GM19372 (cell line): ENCODE measurements around the gene COX14.
A peak's percentile ranks its signal among the peaks of the same experiment; 100 is the strongest.

ENCODE experiments used
- ATAC-seq: cut with Tn5 transposase; IDR thresholded peaks from one replicate; pipeline ENCODE4 v1.9.1; 2021; ENCODE audit warnings: mild to moderate bottlenecking, low read depth, moderate library complexity; ENCODE audit not compliant: unreplicated experiment

The COX14 gene

DNA sequence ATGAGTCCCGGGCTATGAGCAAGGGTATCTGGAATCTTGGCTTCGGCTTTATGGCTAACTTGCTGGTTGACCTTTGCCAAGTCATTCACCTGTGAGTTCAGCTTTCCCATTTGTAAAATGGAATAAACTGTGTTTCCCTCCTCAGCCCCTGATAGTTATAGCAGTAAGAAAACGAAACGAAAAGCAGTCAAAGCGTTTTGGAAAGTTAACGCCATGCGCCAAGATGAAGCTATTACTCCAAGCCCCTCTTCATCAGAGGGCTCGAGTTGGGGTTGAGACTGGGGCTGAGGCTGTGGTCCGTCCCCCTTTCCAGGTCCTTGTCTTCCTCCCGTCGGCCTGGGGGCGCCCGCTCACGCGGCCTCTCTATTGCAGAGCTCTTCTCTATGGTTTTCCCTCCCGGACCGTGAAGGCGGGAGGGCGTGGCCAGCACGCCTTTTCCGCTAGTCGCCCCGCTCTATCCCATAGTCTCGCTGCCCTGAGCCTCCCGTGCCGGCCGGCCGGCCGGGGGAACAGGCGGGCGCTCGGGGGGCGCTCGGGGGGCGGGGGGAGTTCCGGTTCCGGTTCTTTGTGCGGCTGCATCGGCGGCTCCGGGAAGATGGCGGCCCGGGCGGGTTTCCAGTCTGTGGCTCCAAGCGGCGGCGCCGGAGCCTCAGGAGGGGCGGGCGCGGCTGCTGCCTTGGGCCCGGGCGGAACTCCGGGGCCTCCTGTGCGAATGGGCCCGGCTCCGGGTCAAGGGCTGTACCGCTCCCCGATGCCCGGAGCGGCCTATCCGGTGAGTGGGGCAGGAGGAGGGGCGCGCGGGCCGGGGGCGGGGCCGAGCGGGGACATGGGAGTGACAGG lies 27.0 kb upstream of the COX14 start, which contains the start of gene SMARCD1:
TSS of gene SMARCD1 (plus strand) at position 568 of the 840 bp plus-strand sequence. CDS start at position 596, 28 bp downstream.
- ATAC-seq: peak; percentile 85

DNA sequence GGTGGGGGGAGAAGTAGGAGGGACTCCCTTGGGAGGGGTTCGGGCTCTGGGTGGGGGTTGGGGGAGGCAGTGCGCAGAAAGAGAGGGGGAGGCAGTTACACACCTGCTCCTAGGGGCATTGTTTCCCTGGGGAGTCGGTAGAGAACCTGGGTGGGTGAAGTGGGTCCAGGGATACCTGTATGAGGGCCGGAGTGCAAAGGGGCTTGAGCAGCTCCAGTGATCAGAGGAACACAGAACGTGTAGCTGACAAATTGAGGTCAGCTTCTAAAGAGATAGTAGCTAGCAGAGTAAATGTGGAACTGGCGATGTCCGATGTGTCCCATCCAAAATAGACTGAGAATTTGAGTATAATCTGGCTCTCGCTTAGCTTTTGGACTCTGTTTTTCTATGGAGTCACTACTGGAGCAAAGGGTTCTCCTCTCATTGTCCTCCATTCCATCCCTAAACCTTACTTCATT lies 26.4 kb upstream of the COX14 start:
- ATAC-seq: no peak

DNA sequence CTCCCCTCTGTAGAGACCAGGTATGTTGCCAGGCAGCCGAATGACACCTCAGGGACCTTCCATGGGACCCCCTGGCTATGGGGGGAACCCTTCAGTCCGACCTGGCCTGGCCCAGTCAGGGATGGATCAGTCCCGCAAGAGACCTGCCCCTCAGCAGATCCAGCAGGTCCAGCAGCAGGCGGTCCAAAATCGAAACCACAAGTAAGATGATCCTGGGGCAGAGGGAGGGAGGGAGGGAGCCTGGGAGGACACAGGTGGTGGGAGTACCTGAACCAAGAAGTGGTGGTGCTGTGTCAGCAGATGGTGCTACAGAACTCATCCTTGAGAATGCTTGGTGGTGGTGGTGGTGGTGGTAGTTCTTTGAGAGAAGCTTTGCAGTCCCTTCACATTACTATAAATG lies 25.9 kb upstream of the COX14 start:
- no peak for ATAC-seq

DNA sequence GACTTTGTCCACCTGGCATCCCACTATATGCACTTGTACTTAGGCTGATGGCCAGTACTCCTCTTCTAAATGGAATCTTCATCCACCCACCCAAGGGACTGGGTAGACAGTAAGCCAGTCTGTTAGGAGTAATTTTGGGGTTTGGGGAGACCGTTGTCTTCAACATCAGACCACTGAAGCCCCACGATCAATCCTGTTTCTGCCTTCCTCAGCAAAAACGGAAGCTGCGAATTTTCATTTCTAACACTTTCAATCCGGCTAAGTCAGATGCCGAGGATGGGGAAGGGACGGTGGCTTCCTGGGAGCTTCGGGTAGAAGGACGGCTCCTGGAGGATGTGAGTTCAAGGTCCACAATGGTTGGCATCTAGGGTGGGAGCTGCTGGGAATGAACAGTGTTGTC lies 24.9 kb upstream of the COX14 start:
- no peak for ATAC-seq

DNA sequence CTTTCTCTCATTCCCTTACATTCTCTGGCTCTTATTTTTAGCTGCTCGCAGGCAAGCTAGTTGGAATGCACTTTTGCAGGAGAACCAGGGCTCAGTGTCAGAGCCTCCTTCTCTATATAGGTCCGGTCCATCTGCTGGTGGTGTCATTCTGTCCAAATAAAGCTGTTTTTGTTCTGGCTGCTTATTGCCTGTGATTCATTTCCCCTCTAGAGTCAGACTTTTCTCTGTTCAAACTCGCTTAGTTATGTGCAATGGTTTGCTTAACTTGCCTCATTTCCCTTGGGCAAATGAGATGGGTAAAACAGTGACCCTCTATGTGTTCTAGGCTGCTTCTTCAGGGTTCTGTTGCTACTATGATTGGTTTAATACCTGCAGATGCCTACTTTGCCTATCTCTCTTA lies 24.0 kb upstream of the COX14 start:
- no peak for ATAC-seq

DNA sequence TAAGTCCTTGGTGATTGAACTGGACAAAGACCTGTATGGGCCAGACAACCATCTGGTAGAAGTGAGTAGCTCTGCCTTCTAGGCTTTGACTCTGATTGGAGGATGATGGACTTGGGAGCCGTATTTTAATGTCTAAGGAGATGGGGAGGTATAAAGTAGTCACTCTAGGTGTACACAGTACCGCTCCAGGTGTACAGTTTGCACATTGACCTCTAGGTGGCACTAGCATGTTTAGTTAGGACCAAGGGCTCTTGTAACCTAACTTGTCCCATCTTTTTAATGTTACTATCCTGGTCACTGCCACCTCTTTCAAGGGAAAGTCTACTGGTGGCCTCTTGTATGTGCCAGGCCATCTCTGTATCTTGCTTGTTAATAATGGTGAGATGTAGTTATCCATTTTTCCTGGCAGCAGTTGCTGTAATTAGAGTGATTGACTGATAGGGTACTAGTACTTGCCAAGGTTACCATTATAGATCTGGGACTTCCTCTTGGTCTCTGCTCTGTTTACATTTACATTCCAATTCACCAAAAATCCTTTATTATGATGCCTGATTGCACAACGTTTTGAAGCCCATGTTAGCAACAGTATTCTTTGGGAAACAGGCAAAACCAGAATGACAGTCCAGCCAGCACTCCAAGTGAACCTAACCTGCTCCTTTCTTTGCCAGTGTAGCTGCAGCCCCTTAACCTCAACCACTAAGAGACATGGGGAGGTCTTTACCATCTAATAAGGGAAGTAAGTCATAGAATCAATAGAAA lies 23.3 kb upstream of the COX14 start:
- no peak for ATAC-seq

DNA sequence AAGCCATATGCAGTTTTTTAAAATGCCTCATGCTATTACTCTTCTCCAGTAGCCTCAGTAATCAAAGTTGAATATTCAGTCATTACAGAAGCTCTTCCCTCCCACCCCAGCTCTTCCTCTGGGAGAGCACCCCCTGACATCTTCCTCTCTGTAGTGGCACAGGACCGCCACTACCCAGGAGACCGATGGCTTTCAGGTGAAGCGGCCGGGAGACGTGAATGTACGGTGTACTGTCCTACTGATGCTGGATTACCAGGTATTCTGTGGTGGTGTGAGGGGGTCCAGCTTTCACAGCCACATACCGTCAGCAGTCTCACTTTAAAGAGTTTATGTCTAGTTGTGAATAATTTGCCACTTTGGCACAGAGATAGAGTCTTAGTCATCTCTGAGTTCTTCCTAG lies 22.3 kb upstream of the COX14 start:
- no peak for ATAC-seq

DNA sequence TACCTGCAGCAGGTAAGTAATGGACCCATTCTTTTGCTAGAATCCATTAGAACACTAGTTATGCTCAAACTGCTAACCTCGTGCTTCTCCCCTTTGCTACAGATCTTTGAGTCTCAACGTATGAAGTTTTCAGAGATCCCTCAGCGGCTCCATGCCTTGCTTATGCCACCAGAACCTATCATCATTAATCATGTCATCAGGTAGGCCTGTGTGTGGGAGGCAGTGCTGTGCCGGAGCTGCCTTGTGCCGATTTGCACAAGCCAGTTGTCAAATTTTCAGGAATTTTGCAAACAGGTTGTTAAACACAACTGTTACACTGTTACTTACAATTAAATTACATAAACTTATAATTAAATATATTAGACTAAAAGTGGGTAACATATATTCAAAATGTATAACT lies 21.6 kb upstream of the COX14 start:
- no peak for ATAC-seq

DNA sequence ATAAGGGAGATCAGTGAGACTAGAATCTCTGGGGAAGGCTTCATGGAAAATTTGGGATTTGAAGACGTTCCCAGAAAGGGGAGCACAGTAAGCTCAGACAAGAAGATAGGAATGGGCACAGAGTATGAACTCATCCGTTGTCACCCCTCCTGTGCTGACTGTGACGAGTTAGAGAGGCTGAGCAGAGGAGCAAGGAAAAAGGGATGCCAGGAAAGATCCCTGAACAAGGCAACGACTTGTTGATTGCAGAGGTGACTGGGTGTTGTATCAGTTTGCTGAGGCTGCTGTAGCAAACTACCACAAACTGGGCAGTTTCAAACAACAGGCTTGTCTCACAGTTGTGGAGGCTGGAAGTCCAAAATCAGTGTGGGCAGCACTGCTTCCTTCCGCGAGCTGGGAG lies 14.1 kb upstream of the COX14 start:
- ATAC-seq: no peak

DNA sequence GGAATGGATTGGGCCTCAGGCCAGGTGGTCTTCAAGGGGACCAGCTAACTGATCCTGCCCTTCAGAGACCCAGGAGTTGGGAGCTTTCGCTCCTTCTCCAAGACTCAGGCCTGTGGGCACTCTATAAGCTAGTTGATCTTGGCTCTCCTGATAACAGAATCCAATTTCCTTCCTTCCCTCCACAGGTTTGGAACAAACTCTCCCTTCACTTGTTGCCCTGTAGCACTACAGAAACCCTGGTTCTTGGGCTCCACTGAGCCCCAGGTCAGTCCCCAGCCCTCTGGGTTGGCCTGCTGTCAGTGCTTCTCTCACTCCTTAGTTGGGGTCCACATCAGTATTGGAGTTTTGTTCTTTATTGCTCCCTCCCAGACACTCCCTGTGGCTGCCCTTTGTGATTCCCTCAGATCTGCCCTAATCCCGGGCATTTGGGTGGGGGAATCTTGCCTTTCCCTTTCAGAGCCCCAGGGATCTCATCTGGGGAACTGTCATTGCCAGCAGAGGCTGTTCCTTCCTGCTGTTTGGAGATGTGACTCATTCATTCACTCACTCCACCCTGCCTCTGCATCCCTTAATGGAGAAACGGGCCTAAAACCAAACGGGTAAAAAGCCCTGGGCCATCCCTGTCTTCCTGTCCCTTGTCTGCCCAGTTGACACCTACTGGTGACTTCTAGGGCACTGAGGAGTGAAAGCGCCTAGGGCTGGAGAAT lies 12.6 kb upstream of the COX14 start:
- ATAC-seq: no peak

DNA sequence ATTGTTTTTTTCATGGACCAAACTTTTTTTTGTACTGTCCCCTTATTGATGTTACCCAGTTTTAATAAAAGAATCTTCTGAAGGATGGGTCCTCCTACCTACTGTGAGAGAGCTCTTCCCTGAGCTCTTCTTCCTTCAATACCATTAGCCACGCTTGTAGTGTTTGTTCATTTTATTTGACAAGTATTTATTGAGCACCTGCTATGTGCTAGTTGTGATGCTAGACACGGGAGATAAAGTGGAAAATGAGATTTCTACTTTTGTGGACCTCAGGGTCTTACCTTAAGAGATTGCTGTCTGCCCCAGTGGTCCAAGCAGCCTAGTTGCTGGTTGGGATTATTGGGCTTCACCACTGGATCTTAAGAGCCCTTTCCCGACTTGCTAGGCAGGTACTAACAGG lies 11.5 kb upstream of the COX14 start:
- ATAC-seq: no peak

DNA sequence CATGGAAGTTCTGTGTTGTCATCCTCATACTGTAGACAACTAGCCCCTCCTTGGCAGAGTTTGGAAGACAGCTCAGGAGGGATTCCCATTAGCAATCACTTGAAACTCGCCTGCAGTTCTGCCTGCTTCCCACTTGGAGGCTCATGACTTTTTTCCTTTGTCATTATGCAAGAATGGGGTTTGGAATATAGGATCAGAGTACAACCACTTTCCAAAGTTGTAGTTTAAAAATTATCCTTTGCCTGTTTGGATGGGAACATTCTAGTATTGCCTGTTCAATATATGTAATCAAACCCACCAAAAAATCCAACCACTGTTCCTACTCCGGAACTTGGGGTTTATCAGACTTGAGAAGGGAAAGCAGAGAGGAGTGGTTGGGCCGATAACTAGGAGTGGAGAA lies 10.4 kb upstream of the COX14 start:
- ATAC-seq: no peak

DNA sequence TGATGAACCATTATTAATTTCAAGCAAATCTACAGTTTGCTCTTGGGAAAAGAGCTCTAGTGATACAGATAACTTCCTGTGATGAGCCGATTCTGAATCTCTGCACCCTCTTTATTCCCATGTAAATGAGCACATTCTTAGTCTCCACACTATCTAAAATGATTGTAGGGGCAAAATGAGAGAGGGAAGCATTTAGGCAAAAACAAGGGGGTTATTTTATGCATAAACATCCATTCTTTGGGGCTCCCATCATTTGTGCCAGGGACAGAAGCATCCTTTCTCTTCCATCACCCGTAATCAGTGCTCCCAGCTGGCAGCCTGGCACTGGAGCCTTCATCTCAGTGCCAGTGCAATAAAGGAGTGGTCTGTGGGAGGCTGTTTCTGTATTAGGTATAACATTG lies 9.9 kb upstream of the COX14 start:
- ATAC-seq: no peak

DNA sequence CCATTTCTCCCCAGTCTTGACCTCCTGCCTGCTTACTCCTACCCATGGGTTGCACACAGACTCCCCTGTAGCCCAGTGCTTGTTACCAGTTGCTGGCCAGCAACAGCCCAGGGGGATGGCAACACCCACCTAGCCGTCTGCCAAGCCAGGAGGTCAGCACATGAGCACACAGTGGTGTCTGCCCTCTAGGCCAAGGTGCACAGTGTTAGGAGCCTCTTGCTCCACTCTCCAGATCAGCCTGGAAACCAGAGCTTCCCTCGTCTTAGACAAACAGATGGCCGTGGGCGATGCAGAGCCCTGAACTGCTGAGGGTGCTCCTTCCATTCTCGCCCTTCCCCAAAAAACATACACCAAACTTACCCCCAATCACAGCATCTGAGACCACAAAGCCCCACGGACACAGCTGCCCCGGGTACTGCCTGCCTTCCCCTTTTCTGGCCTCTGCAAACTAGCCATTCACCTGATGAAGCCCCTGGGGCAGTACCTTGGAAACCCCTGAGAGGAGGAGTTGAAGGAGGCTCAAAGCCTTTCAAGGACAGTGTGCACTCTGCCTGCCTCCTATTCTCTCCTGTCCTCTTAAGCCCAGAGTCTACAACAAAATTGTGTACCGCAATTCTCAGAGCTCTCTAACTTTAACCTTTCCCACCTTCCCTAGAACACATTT lies 9.3 kb upstream of the COX14 start:
- no peak for ATAC-seq

DNA sequence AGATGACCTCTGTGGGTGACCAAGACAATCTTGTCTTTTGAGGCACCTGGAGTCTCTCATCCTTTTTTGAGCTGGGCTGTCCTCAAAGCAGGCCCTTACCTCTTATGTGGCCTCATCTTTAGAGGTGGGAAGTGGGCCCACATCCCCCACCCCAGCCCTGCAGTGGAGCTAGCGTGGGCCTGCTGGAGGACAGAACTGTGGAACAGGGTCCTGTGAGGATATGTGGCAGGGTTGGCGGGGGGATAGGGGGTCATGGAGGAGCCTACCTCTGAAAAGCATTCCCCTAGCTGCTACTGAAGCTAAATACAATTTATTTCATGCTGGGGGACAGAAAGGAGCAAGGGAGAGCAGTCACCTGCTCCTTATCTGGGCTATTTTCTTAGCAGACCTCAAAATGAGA lies 8.7 kb upstream of the COX14 start:
- no peak for ATAC-seq

DNA sequence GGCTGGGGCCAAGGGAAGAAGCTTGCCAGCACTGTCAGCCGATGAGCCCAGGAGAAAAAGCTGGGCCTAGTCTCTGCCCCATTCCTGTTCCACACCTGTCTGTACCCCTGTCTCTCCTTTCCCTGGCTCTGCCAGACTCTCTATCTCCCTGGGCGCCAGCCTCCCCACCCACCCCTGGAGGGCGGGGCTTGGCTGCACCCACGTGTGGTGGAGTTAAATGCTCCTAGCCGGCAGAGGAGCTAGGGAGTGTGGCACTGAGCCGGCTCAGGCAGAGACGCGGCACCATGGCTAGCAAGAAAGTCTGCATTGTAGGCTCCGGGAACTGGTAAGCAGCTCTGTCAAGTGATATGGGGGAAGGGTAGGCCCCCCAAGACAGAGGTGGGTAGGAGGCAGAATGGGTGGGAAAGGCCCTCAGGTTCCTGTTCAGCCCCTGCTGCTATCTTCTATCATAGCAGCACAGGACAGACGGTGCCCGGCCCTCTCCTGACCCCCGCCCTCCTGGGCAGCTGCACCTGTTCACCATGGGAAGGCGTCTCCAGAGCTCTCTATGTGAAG lies 8.2 kb upstream of the COX14 start, which contains the start of gene GPD1:
TSS of gene GPD1 (plus strand) at position 242 of the 555 bp plus-strand sequence. CDS start at position 285, 43 bp downstream.
- ATAC-seq: no peak

DNA sequence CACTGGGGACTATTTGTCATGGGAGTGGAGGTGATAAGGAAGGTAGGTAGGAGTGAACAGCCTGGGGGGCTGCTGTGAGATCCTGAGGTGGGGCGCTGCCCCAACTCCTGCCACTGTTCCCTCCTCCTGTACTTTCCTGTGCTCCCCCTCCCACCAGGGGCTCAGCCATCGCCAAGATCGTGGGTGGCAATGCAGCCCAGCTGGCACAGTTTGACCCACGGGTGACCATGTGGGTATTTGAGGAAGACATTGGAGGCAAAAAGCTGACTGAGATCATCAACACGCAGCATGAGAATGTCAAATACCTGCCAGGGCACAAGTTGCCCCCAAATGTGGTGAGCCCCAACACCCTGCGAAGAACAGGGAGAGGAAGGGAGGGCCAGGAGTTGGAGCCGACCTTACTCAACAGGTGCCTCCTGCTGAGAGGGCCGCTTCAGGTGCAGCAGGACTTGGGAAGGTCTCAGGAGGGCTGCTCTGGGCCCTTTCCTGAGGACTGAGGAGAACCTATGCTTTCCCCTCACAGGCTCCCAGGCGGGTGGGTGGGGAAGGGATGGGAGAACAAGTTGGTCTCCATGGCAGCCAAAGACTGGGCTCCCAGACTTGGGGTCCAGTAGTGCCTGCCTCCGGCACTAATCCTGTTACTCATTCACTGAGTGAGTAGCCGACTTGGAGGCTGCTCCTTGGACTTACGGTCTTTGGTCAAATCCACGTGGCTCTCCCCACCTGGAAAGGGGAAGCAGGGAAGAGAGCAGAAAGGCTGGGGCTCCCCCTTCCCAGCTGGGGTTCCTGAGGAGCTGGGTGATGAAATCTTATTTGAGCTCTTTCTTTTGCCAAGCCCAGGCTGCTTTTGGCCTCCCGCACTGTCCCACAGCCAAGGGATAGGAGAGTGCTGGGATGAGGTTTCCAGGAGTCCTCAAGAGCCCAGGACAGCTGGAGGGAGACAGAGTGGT lies 7.3 kb upstream of the COX14 start:
- no peak for ATAC-seq

DNA sequence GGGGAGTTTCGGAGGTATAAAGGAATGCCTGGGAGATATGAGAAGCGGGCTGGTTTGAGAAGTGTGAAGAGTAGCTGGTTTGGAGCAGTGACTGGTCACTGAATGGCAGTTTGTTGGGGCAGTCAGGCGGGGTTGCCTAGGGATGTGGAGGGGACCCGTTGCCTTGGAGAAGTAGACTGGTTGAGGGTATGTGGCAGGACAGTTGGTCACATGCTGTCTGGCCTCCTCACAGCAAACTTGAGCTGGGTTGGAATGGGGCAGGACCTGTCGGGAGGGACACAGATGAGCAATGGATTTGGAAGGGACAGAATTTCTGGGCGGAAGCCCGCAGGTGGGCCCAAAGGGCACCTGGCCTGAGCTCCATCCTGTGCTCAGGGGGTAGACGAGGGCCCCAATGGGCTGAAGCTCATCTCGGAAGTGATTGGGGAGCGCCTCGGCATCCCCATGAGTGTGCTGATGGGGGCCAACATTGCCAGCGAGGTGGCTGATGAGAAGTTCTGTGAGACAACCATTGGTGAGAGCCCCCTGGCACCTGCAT lies 6.1 kb upstream of the COX14 start:
- no peak for ATAC-seq

DNA sequence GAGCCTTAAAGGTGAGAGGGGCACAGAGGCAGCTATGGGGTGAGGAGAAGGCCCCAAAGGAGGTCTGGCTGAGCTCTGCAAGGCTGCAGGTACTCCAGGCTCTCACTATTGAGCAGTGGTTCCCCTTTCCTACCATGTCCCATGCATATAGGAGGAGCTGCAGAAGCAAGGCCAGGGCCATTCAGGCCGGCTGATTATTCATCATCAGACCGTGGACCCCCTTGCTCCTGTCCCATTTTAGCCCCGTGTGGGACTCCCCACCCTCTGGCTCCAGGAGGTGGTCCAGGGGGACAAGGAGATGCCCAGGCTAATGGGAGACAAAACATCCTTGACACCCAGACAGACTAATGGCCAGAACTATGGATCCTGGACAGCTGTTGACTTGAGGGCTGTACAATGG lies 5.1 kb upstream of the COX14 start:
- no peak for ATAC-seq
